ENCODE measurements around the gene FPR3.

GRCh38 chr19:51761696-51762095 is 33.3 kb upstream of the FPR3 start:
- TF ChIP-seq CTCF (IDR thresholded peaks at IDR 0.05) (no peak), POLR2A (IDR thresholded peaks at IDR 0.05) (no peak)
